H9 (cell line): Measurements from ENCODE around the gene PDIA2. TPM values are rescaled to one million over a fixed set of nuclear protein-coding genes. Genes with fewer than 3 reads are reported as not detected.

ENCODE experiments used
- DNase-seq: peaks from one replicate; pipeline ENCODE4 v3.0.0-alpha.2; 2017
- H2AFZ ChIP-seq: one replicate; pipeline ENCODE4 v1.6.1; 2013; ENCODE audit warnings: mild to moderate bottlenecking, low read length, control low read depth, moderate library complexity
- H2AK5ac ChIP-seq: 2 replicates; pipeline ENCODE4 v1.6.1; 2013; ENCODE audit warnings: low read length, control low read depth, mixed read lengths; ENCODE audit not compliant: insufficient read length
- H2BK120ac ChIP-seq: one replicate; pipeline ENCODE4 v1.6.1; 2013; ENCODE audit warnings: low read depth, mild to moderate bottlenecking, low read length, control low read depth, inconsistent platforms; ENCODE audit not compliant: poor library complexity, severe bottlenecking
- H2BK12ac ChIP-seq: 2 replicates; pipeline ENCODE4 v1.6.1; 2013; ENCODE audit warnings: low read length, control low read depth, mixed read lengths, low read depth; ENCODE audit not compliant: insufficient read length
- H2BK15ac ChIP-seq: 2 replicates; pipeline ENCODE4 v1.6.1; 2013; ENCODE audit warnings: low read depth, low read length, control low read depth
- H2BK20ac ChIP-seq: one replicate; pipeline ENCODE4 v1.6.1; 2013; ENCODE audit warnings: low read depth, mild to moderate bottlenecking, low read length, control low read depth, inconsistent platforms; ENCODE audit not compliant: poor library complexity, severe bottlenecking
- H2BK5ac ChIP-seq: 2 replicates; pipeline ENCODE4 v1.6.1; 2013; ENCODE audit warnings: low read length, control low read depth, mixed read lengths; ENCODE audit not compliant: insufficient read length
- H3K14ac ChIP-seq: 2 replicates; pipeline ENCODE4 v1.6.1; 2013; ENCODE audit warnings: low read length, control low read depth; ENCODE audit not compliant: insufficient read depth
- H3K18ac ChIP-seq: 2 replicates; pipeline ENCODE4 v1.6.1; 2013; ENCODE audit warnings: low read depth, mild to moderate bottlenecking, mixed read lengths, low read length, control low read depth; ENCODE audit not compliant: insufficient read length
- H3K23ac ChIP-seq: 2 replicates; pipeline ENCODE4 v1.6.1; 2013; ENCODE audit warnings: low read length, control low read depth, mixed read lengths, low read depth; ENCODE audit not compliant: insufficient read length
- H3K23me2 ChIP-seq: 2 replicates; pipeline ENCODE4 v1.6.1; 2013; ENCODE audit warnings: low read depth, mild to moderate bottlenecking, mixed read lengths, low read length, control low read depth; ENCODE audit not compliant: insufficient read length, poor library complexity, severe bottlenecking
- H3K27ac ChIP-seq: 2 replicates; pipeline ENCODE4 v1.5.1; 2013; ENCODE audit warnings: low read length, control low read depth, mixed read lengths, low read depth; ENCODE audit not compliant: insufficient read length
- H3K27me3 ChIP-seq: 2 replicates; pipeline ENCODE4 v1.6.1; 2013; ENCODE audit warnings: low read length, control low read depth, inconsistent platforms; ENCODE audit not compliant: insufficient read depth
- H3K4ac ChIP-seq: 2 replicates; pipeline ENCODE4 v1.6.1; 2013; ENCODE audit warnings: low read depth, mild to moderate bottlenecking, control low read depth, inconsistent platforms, low read length, moderate library complexity
- H3K4me1 ChIP-seq: 2 replicates; pipeline ENCODE4 v1.6.1; 2013; ENCODE audit warnings: low read length, control low read depth, inconsistent platforms; ENCODE audit not compliant: insufficient read depth
- H3K4me2 ChIP-seq: 2 replicates; pipeline ENCODE4 v1.6.1; 2013; ENCODE audit warnings: low read length, control low read depth, mixed read lengths; ENCODE audit not compliant: insufficient read length, insufficient read depth
- H3K56ac ChIP-seq: 2 replicates; pipeline ENCODE4 v1.6.1; 2013; ENCODE audit warnings: low read depth, mild to moderate bottlenecking, mixed read lengths, low read length, control low read depth; ENCODE audit not compliant: insufficient read length
- H3K79me1 ChIP-seq: 2 replicates; pipeline ENCODE4 v1.6.1; 2013; ENCODE audit warnings: low read depth, mild to moderate bottlenecking, moderate library complexity, low read length, control low read depth, inconsistent platforms; ENCODE audit not compliant: insufficient read depth, poor library complexity, severe bottlenecking
- H3K79me2 ChIP-seq: 2 replicates; pipeline ENCODE4 v1.6.1; 2013; ENCODE audit warnings: low read length, control low read depth, inconsistent platforms; ENCODE audit not compliant: insufficient read depth
- H3K9ac ChIP-seq: 2 replicates; pipeline ENCODE4 v1.6.1; 2013; ENCODE audit warnings: low read length, control low read depth, mixed read lengths; ENCODE audit not compliant: insufficient read length; ENCODE audit errors: extremely low read depth
- H3K9me3 ChIP-seq: one replicate; pipeline ENCODE4 v1.6.1; 2013; ENCODE audit warnings: low read depth, low read length, inconsistent platforms; ENCODE audit not compliant: control insufficient read depth
- H3T11ph ChIP-seq: one replicate; pipeline ENCODE4 v1.6.1; 2013; ENCODE audit warnings: mild to moderate bottlenecking, low read length, control low read depth, inconsistent platforms
- H4K20me1 ChIP-seq: one replicate; pipeline ENCODE4 v1.6.1; 2013; ENCODE audit not compliant: control insufficient read depth, insufficient read length, insufficient read depth
- H4K5ac ChIP-seq: 2 replicates; pipeline ENCODE4 v1.6.1; 2013; ENCODE audit warnings: low read depth, mild to moderate bottlenecking, mixed read lengths, low read length, control low read depth; ENCODE audit not compliant: insufficient read length
- H4K8ac ChIP-seq: replicated peaks from 2 replicates; pipeline ENCODE4 v1.6.1; 2013; ENCODE audit warnings: low read length, control low read depth, mixed read lengths, low read depth; ENCODE audit not compliant: insufficient read length
- H4K91ac ChIP-seq: 2 replicates; pipeline ENCODE4 v1.6.1; 2013; ENCODE audit warnings: low read depth, mild to moderate bottlenecking, moderate library complexity, mixed read lengths, low read length, control low read depth; ENCODE audit not compliant: insufficient read length
- H3K27ac Mint-ChIP-seq, 3 experiments: 2 replicates in 2 of 3; 3 replicates in 1 of 3; pipeline ENCODE4 v1.8.0; 2020 to 2021; ENCODE audit warnings: mixed read lengths in 3 of 3, mild to moderate bottlenecking in 1 of 3, moderate library complexity in 1 of 3
- H3K27me3 Mint-ChIP-seq: 2 replicates; pipeline ENCODE4 v1.8.0; 2021; ENCODE audit warnings: low read depth, mild to moderate bottlenecking, moderate library complexity, mixed read lengths
- H3K36me3 Mint-ChIP-seq, 3 experiments: 2 replicates in 2 of 3; 3 replicates in 1 of 3; pipeline ENCODE4 v1.8.0; 2020 to 2021; ENCODE audit warnings: low read depth in 3 of 3, mixed read lengths in 3 of 3; ENCODE audit not compliant: insufficient read depth in 1 of 3
- H3K4me1 Mint-ChIP-seq, 2 experiments: 2 replicates each; pipeline ENCODE4 v1.8.0; 2020; ENCODE audit warnings: mixed read lengths in 2 of 2
- H3K4me3 Mint-ChIP-seq, 2 experiments: 2 replicates in 1 of 2; 3 replicates in 1 of 2; pipeline ENCODE4 v1.8.0; 2020 to 2021; ENCODE audit warnings: mild to moderate bottlenecking in 2 of 2, mixed read lengths in 2 of 2, moderate library complexity in 1 of 2
- H3K9me3 Mint-ChIP-seq, 2 experiments: 2 replicates in 1 of 2; 3 replicates in 1 of 2; pipeline ENCODE4 v1.8.0; 2020; ENCODE audit warnings: mild to moderate bottlenecking in 2 of 2, mixed read lengths in 2 of 2, moderate library complexity in 1 of 2
- WGBS: extraction: QIAGEN DNeasy Blood & Tissue Kit; methylation state at CpG from one replicate; pipeline ENCODE4 v1.1.7; 2013; ENCODE audit warnings: missing lambda C conversion rate, low lambda C conversion rate, mixed read lengths; ENCODE audit not compliant: insufficient read length; ENCODE audit errors: extremely low coverage; 5-methylcytosine and 5-hydroxymethylcytosine counted together
- total RNA-seq: library from RNA; stranded (reverse); gene quantifications from 2 replicates; pipeline ENCODE4 v1.2.1, GENCODE V29; 2021
- TF ChIP-seq, protein P1 (sequence below): fragments of 200-600 bp; sonication (generic); conservative IDR thresholded peaks from 3 replicates; pipeline ENCODE4 v1.8.0; 2021; ENCODE audit warnings: antibody characterized with exemption, mild to moderate bottlenecking

PDIA2 gene
- total RNA-seq, 1 experiment from 2014 or later, result 1.4 TPM

DNA sequence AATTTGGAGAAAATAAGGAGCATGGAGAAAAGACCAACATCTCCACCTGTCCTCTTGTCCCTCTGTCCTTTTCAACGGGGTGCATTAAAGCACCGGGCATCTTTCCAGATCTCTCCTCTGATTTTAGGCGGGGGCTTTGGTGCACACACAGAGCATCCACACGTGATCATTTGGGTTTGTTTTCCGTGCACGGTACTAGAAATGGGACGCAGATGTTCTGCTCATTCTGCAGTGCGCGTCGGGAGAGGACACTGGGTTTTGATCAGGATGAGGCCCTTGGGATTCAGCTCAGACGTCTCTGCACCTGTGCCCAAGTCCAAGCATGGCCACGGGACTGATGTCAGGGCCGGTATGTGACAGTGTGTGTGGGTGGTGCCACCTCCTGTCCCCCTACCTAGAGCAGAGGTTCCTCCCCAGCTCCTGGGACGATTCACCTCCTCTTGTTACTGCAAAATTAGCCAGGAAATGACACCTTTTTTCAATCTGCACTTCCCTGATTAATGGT lies 31.9 kb downstream of the PDIA2 start:
- Histone ChIP-seq H3K9me3 (no peaks in the 10 kb centered on the region), H3K27me3 (no peaks in the 10 kb centered on the region), H3K27ac (no peak overlapping the region), H4K20me1 (no peaks in the 10 kb centered on the region), H2BK5ac (no peak overlapping the region), H3K79me1 (peaks cover 2% of the 10 kb centered on the region), H2BK12ac (no peak overlapping the region), H4K91ac (no peak overlapping the region), H3K56ac (no peak overlapping the region), H3K23me2 (no peaks in the 10 kb centered on the region), H2AK5ac (no peak overlapping the region), H3K4me1 (no peaks in the 10 kb centered on the region; the same call in 1 of the 2 replicates), H3K14ac (no peak overlapping the region), H3K4ac (no peak overlapping the region), H2AFZ (no peak overlapping the region), H3K23ac (no peak overlapping the region), H4K8ac (no peak overlapping the region), H3K79me2 (peaks cover 3% of the 10 kb centered on the region; the same call in 1 of the 2 replicates), H2BK15ac (no peak overlapping the region), H3K9ac (no peak overlapping the region), H2BK20ac (no peak overlapping the region), H2BK120ac (no peak overlapping the region), H3K4me2 (no peak overlapping the region), H4K5ac (no peak overlapping the region), H3K18ac (no peak overlapping the region), H3T11ph (no peak overlapping the region)
- Mint-ChIP-seq H3K4me1 (peaks cover 18 to 19% of the 10 kb centered on the region in 2 experiments), H3K27me3 (no peaks in the 10 kb centered on the region), H3K9me3 (no peaks in the 10 kb centered on the region), H3K27ac (no peak overlapping the region; a peak in 1 of 7 replicates), H3K36me3 (peaks cover 8 to 42% (median 36%) of the 10 kb centered on the region in 3 experiments; a peak in 6 of 7 replicates), H3K4me3 (no peak overlapping the region)
- DNase-seq, result no peak
- TF ChIP-seq, protein P1, sequence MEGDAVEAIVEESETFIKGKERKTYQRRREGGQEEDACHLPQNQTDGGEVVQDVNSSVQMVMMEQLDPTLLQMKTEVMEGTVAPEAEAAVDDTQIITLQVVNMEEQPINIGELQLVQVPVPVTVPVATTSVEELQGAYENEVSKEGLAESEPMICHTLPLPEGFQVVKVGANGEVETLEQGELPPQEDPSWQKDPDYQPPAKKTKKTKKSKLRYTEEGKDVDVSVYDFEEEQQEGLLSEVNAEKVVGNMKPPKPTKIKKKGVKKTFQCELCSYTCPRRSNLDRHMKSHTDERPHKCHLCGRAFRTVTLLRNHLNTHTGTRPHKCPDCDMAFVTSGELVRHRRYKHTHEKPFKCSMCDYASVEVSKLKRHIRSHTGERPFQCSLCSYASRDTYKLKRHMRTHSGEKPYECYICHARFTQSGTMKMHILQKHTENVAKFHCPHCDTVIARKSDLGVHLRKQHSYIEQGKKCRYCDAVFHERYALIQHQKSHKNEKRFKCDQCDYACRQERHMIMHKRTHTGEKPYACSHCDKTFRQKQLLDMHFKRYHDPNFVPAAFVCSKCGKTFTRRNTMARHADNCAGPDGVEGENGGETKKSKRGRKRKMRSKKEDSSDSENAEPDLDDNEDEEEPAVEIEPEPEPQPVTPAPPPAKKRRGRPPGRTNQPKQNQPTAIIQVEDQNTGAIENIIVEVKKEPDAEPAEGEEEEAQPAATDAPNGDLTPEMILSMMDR, result no peak
- WGBS, result no CpG with 5 or more reads among the region's 14 CpGs
